HG02870 (cell line): ENCODE data around the gene ATP2B1.

ENCODE experiments used
- ATAC-seq: cut with Tn5 transposase; IDR thresholded peaks from one replicate; pipeline ENCODE4 v1.9.1; 2021; ENCODE audit warnings: mild to moderate bottlenecking, moderate library complexity; ENCODE audit not compliant: unreplicated experiment

The ATP2B1 gene

GRCh38 chr12:89544681-89545184 is 163.9 kb downstream of the ATP2B1 start:
- no peak for ATAC-seq

GRCh38 chr12:89544022-89544421 is 164.6 kb downstream of the ATP2B1 start:
- ATAC-seq, result no peak

GRCh38 chr12:89542912-89543592 is 165.6 kb downstream of the ATP2B1 start:
- peak; percentile 81 for ATAC-seq

- ATAC-seq, result no peak
Observed at GRCh38 chr12:89542236-89542635, 166.4 kb downstream of the ATP2B1 start.

- no peak for ATAC-seq
Observed at GRCh38 chr12:89540586-89540985, 168.1 kb downstream of the ATP2B1 start.

- peak; percentile 47 for ATAC-seq
Observed at GRCh38 chr12:89539426-89540223, 169.0 kb downstream of the ATP2B1 start.

GRCh38 chr12:89538897-89539296 is 169.7 kb downstream of the ATP2B1 start:
- no peak for ATAC-seq
